RWPE2 (cell line): ENCODE data around the gene MYOG.
A peak's percentile ranks its signal among the peaks of the same experiment; 100 is the strongest.

Experiments used
- ATAC-seq: fragments of 200-7000 bp; cut with Tn5 transposase; 3 replicates; pipeline ENCODE4 v1.9.1; 2021; ENCODE audit warnings: low read depth
- DNase-seq: peaks from one replicate; pipeline ENCODE4 v3.0.0-alpha.2; 2020; ENCODE audit warnings: low spot score
- H3K27ac ChIP-seq: fragments of 450-650 bp; 2 replicates; pipeline ENCODE4 v1.5.1; 2017; ENCODE audit warnings: mild to moderate bottlenecking; ENCODE audit not compliant: poor library complexity, severe bottlenecking
- H3K27me3 ChIP-seq: fragments of 250-450 bp; sonication (Bioruptor Pico); 2 replicates; pipeline ENCODE4 v1.5.1; 2021; ENCODE audit warnings: mild to moderate bottlenecking, moderate library complexity; ENCODE audit not compliant: insufficient read depth, poor library complexity, severe bottlenecking
- H3K36me3 ChIP-seq: fragments of 250-450 bp; sonication (Bioruptor Pico); 2 replicates; pipeline ENCODE4 v1.5.1; 2020; ENCODE audit warnings: low read depth, mild to moderate bottlenecking, moderate library complexity
- H3K4me1 ChIP-seq: fragments of 250-450 bp; sonication (Bioruptor Pico); 2 replicates; pipeline ENCODE4 v1.5.1; 2021; ENCODE audit warnings: mild to moderate bottlenecking, moderate library complexity; ENCODE audit not compliant: insufficient read depth, poor library complexity, severe bottlenecking
- H3K4me3 ChIP-seq: fragments of 250-450 bp; sonication (Bioruptor Pico); 2 replicates; pipeline ENCODE4 v1.5.1; 2021; ENCODE audit warnings: mild to moderate bottlenecking, moderate library complexity; ENCODE audit not compliant: severe bottlenecking
- H3K9me3 ChIP-seq: fragments of 250-450 bp; sonication (Bioruptor Pico); 2 replicates; pipeline ENCODE4 v1.5.1; 2021; ENCODE audit warnings: mild to moderate bottlenecking, moderate library complexity; ENCODE audit not compliant: severe bottlenecking
- TF ChIP-seq, protein P1 (sequence below): fragments of 450-650 bp; IDR thresholded peaks from one replicate; pipeline ENCODE4 v1.5.1; 2017; ENCODE audit warnings: mild to moderate bottlenecking, moderate library complexity; ENCODE audit not compliant: poor library complexity, severe bottlenecking

Gene MYOG

DNA sequence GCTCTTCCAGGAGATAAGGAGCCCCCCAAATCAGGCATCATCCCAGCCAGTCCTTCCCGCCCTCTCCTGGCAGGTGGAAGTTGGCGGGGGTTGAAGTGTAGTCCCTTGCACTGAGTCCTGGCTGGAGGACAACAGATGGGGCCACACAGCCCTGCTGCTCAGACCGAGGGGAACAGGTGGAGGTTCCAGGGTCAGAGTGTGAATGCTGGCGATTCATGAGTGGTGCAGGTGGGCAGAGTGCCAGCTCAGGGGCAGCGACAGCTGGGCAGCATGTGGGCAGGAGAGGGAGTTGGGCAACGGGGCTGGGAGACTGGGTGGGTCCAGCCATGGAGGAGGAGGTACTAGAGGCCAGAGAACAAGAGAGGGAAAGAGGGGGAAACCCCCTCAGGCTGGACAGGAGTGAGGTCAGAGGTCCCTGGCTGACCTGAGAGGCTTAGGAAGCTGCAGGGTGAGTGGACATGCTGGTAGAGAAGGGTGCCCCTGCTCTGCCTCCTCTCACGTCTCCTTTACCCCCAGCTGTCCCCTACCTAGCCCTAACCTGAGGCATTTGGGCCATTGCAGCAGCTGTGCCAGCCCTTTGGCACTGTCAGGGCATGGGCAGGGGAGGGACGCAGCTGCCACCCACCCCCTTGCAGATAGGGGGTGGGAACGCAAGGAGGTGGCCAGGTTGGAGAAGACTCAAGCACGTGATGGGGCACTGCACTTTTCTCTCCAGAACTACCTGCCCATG is 30.4 kb upstream of the MYOG start:
- TF ChIP-seq, protein P1, sequence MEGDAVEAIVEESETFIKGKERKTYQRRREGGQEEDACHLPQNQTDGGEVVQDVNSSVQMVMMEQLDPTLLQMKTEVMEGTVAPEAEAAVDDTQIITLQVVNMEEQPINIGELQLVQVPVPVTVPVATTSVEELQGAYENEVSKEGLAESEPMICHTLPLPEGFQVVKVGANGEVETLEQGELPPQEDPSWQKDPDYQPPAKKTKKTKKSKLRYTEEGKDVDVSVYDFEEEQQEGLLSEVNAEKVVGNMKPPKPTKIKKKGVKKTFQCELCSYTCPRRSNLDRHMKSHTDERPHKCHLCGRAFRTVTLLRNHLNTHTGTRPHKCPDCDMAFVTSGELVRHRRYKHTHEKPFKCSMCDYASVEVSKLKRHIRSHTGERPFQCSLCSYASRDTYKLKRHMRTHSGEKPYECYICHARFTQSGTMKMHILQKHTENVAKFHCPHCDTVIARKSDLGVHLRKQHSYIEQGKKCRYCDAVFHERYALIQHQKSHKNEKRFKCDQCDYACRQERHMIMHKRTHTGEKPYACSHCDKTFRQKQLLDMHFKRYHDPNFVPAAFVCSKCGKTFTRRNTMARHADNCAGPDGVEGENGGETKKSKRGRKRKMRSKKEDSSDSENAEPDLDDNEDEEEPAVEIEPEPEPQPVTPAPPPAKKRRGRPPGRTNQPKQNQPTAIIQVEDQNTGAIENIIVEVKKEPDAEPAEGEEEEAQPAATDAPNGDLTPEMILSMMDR = no peak
- H3K9me3 ChIP-seq = no peaks in the 10 kb centered on the region
- peaks cover 12% of the 10 kb centered on the region for H3K27me3 ChIP-seq
- H3K4me3 ChIP-seq = no peak overlapping the region
- no peaks in the 10 kb centered on the region for H3K36me3 ChIP-seq
- DNase-seq = peak; percentile 50
- no peaks in the 10 kb centered on the region for H3K4me1 ChIP-seq
- no peak overlapping the region for H3K27ac ChIP-seq
- ATAC-seq = no peak

DNA sequence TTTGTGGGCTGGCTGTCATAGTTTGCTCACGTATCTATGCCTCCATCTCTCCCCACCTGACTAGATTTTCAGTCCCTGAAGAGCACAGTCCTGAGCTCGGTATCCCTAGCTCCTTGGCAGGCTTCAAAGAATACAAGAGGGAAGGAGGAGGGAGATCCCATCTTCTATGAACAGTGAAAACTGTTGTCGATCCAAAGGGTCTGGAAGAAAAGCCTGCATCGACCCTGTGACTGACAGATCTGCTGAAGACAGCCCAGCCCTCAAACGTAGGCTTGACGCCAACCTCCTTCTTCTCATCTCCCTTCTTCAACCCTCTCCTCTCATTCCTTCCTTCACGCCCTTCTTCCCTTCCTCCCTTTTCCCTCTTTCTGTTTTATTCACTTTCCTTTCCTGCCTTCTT is 28.4 kb upstream of the MYOG start:
- ATAC-seq = no peak
- TF ChIP-seq, protein P1 = no peak
- Histone ChIP-seq H3K4me3 (no peak overlapping the region), H3K9me3 (no peaks in the 10 kb centered on the region), H3K27me3 (peaks cover 29% of the 10 kb centered on the region), H3K36me3 (no peaks in the 10 kb centered on the region), H3K27ac (no peak overlapping the region), H3K4me1 (no peaks in the 10 kb centered on the region)
- no peak for DNase-seq

DNA sequence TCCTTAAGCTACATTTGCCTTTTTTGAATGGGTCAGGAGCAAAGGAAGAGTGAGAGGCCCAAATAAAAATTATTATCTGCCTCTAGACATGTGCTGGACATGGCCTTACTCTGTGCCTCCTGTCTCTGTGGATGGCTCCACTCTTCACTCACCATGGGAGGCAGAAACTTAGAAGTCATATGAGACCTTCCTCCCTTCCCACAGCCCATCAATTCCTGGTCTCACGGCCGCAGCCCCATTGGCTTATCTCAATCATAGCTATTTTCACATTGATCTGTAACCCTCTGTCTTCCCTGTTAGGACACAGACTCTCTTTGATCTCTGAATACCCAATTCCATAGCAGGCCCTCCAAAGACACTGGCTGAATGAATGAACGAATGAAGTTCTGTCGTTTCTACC is 27.5 kb upstream of the MYOG start:
- Histone ChIP-seq H3K9me3 (no peaks in the 10 kb centered on the region), H3K4me3 (no peak overlapping the region), H3K27ac (no peak overlapping the region), H3K4me1 (no peaks in the 10 kb centered on the region), H3K27me3 (peaks cover 35% of the 10 kb centered on the region), H3K36me3 (no peaks in the 10 kb centered on the region)
- ATAC-seq (no peak), DNase-seq (no peak)
- TF ChIP-seq, protein P1 = no peak

DNA sequence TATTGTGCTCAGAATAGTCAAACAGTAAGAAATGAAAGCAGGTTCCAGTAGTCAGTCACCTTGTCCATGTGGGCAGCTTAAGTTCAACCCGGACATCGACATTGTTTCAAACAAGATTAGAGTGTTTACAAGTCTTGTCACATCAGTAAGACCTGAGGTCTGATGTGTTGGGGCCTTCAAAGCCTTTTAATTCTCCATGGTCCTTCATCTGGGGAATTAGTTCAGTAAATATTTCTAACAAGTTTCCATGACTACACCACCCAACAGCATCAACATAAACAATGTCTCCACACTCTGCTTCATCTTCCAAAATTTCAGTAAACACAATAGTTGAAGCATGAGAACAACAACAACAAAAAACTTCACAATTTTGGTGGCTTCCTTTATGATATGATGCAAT is 26.7 kb upstream of the MYOG start:
- Histone ChIP-seq H3K9me3 (no peaks in the 10 kb centered on the region), H3K27me3 (peaks cover 40% of the 10 kb centered on the region), H3K27ac (no peak overlapping the region), H3K4me1 (no peaks in the 10 kb centered on the region), H3K4me3 (no peak overlapping the region), H3K36me3 (no peaks in the 10 kb centered on the region)
- TF ChIP-seq, protein P1 = no peak
- ATAC-seq (no peak), DNase-seq (no peak)

DNA sequence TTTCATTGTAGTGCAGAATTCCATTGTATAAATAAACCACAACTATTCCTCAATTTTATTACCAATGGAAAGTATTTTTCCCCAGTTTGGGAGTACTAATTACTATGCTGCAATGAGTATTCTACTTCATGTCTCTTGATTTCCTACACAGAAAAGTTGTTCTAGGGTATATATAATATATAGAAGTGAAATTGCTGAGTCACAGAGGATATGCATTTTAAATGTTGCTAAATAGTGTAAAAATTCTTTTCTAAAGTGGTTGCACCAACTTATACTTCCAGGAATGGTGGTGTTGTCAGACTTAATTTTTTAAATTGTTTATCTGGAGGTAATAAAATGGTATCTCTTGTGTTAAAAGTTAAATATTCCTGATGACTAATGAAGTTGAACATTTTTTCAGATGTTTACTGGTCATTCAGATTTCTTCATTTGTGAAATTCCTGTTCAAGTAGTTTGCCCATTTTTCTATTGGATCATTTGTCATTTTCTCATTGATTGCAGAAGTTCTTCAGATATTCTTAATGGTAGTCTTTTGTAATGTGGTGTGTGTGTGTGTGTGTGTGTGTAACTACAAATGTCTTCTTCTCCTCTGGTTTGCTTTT is 19.1 kb upstream of the MYOG start:
- no peak for DNase-seq
- Histone ChIP-seq H3K4me3 (no peak overlapping the region), H3K27ac (no peak overlapping the region), H3K27me3 (peaks cover 28% of the 10 kb centered on the region), H3K36me3 (no peaks in the 10 kb centered on the region), H3K4me1 (no peaks in the 10 kb centered on the region), H3K9me3 (no peaks in the 10 kb centered on the region)
- TF ChIP-seq, protein P1 = no peak
- ATAC-seq = no peak
